Calu3 (cell line): ENCODE results near the gene AMMECR1. TPM values are rescaled to one million over a fixed set of nuclear protein-coding genes. Genes with fewer than 3 reads are reported as not detected.
"Not testable (repeated sequence)": the region's sequence is repeated elsewhere in the genome, so short reads cannot be mapped to it uniquely, and the experiment has no call there.

Source experiments
- BruUV-seq: library from RNA; stranded (reverse); fragments of 400-500 nt; replicated peaks from 2 replicates; lab custom pipeline; 2021; lab: Mats Ljungman, UMichigan
- CTCF ChIA-PET: fragments of 300-600 bp; sonication (Branson Sonifier 250); formaldehyde crosslinking; loops from one replicate; lab custom pipeline; 2022; ENCODE audit warnings: antibody characterized with exemption; lab: Charles Lee
- DNase-seq: peaks from one replicate; pipeline ENCODE4 v3.0.0; 2022
- H3K27ac Mint-ChIP-seq: one replicate; pipeline ENCODE4 v1.8.0; 2022; ENCODE audit warnings: mixed read lengths; ENCODE audit not compliant: unreplicated experiment
- H3K27me3 Mint-ChIP-seq: one replicate; pipeline ENCODE4 v1.8.0; 2022; ENCODE audit warnings: mixed read lengths; ENCODE audit not compliant: unreplicated experiment
- H3K36me3 Mint-ChIP-seq: one replicate; pipeline ENCODE4 v1.8.0; 2022; ENCODE audit warnings: mild to moderate bottlenecking, moderate library complexity, mixed read lengths; ENCODE audit not compliant: insufficient read depth, unreplicated experiment
- H3K4me1 Mint-ChIP-seq: one replicate; pipeline ENCODE4 v1.8.0; 2022; ENCODE audit warnings: mild to moderate bottlenecking, low read depth, mixed read lengths; ENCODE audit not compliant: unreplicated experiment
- H3K4me3 Mint-ChIP-seq: one replicate; pipeline ENCODE4 v1.8.0; 2022; ENCODE audit warnings: mild to moderate bottlenecking, low read depth, moderate library complexity, mixed read lengths; ENCODE audit not compliant: unreplicated experiment
- H3K9me3 Mint-ChIP-seq: one replicate; pipeline ENCODE4 v1.8.0; 2022; ENCODE audit warnings: low read depth, mixed read lengths; ENCODE audit not compliant: unreplicated experiment
- intact Hi-C: fragments of 100-400 bp; cut with micrococcal nuclease; formaldehyde crosslinking; loops from one replicate; pipeline ENCODE4 v1.10.0; 2022; ENCODE audit not compliant: unreplicated experiment
- total RNA-seq: library from RNA; stranded (reverse); gene quantifications from 2 replicates; pipeline ENCODE4 v1.2.3, GENCODE V29; 2022
- TF ChIP-seq, protein P1 (sequence below): fragments of 200-600 bp; IDR thresholded peaks from one replicate; pipeline ENCODE4 v1.8.0; 2022; ENCODE audit warnings: antibody characterized with exemption; ENCODE audit not compliant: unreplicated experiment

The AMMECR1 gene
- total RNA-seq, 1 experiment from 2014 or later: 23.5 TPM

DNA sequence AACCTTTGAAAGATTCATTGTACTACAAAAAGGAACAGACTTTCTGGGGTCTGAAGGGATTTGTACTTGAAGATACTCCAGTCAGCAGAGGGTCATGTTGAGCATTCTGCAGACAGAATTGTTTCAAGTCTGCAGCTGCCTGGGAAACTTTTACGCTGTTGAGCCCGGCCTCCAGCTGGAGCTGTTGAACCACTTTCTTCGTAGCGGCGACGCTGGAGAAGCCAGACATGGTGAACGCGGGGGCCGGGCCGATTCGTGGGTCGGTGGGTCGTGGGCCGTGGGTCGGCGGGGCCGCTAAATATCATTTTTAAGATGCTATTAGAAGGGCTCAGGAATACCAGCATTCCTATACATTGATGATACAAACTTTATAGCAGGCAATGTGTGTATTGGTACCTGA, 28.8 kb upstream of the AMMECR1 start:
- BruUV-seq: no TSS peak
- no peaks in the 10 kb centered on the region for H3K4me1 Mint-ChIP-seq
- no peaks in the 10 kb centered on the region for H3K27me3 Mint-ChIP-seq
- H3K27ac Mint-ChIP-seq: no peak overlapping the region
- CTCF ChIA-PET: no interaction called here
- intact Hi-C loops: no loop called here
- H3K4me3 Mint-ChIP-seq: no peak overlapping the region
- DNase-seq: no peak
- H3K36me3 Mint-ChIP-seq: no peaks in the 10 kb centered on the region
- TF ChIP-seq, protein P1, sequence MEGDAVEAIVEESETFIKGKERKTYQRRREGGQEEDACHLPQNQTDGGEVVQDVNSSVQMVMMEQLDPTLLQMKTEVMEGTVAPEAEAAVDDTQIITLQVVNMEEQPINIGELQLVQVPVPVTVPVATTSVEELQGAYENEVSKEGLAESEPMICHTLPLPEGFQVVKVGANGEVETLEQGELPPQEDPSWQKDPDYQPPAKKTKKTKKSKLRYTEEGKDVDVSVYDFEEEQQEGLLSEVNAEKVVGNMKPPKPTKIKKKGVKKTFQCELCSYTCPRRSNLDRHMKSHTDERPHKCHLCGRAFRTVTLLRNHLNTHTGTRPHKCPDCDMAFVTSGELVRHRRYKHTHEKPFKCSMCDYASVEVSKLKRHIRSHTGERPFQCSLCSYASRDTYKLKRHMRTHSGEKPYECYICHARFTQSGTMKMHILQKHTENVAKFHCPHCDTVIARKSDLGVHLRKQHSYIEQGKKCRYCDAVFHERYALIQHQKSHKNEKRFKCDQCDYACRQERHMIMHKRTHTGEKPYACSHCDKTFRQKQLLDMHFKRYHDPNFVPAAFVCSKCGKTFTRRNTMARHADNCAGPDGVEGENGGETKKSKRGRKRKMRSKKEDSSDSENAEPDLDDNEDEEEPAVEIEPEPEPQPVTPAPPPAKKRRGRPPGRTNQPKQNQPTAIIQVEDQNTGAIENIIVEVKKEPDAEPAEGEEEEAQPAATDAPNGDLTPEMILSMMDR: no peak
- no peaks in the 10 kb centered on the region for H3K9me3 Mint-ChIP-seq

DNA sequence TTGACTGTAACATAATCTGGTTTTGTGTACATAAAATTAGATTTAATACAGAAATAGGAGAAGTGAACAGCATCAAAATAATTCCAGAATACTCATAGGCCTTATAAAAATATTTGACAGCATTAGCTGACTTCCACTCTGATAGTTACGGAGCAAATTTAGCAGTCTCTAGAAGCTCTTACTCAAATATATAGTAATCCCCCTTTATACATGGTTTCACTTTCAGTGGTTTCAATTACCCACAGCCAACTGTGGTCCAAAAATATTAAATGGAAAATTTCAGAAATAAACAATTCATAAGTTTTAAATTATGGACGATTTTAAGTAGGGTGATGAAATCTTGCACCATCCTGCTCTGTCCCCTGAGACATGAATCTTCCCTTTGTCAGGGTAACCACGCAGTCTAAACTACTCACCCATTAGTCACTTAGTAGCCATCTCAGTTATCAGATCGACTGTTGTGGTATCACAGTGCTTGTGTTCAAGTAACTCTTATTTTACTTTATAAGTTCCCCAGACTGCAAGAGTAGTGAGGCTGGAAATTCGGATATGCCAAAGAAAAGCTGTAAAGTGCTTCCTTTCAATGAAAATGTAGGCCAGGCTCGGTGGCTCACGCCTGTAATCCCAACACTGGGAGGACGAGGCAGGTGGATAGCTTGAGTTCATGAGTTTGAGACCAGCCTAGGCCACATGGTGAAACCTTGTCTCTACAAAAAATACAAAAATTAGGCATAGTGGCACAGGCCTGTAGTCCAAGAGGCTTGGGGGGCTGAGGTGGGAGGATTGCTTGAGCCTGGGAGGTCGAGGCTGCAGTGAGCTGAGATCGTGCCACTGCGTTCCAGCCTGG, 23.5 kb upstream of the AMMECR1 start:
- BruUV-seq: no TSS peak
- Mint-ChIP-seq H3K36me3 (no peaks in the 10 kb centered on the region), H3K27ac (peak overlapping the region; percentile 77), H3K27me3 (no peaks in the 10 kb centered on the region), H3K4me3 (no peak overlapping the region), H3K9me3 (peaks cover 2% of the 10 kb centered on the region), H3K4me1 (no peaks in the 10 kb centered on the region)
- intact Hi-C loops: no loop called here
- TF ChIP-seq, protein P1: no peak
- DNase-seq: no peak
- CTCF ChIA-PET: interaction anchor here (0.9 kb wide), 1 partner anchor 121 kb away, joined by 3 read pairs; no protein-coding TSS in a partner anchor

DNA sequence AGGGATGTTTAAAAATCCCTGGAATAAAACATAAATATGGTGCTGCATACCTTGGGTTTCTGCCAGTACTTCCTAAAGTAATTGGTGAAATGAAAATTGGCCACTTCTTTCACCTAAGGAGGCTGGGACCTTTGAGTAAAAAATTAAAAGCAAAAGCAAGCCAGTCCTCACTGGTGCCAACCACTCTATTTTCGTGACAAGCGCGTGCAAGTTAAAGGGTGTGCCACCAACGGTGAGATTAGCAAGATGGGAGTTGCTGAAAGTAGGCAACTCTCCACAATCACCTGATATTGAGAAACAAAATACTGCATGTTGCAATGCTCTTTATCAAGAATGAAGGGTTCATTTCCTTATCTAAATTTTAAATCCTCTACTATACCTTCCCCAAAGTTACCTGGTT, 21.1 kb upstream of the AMMECR1 start:
- TF ChIP-seq, protein P1: no peak
- no TSS peak for BruUV-seq

DNA sequence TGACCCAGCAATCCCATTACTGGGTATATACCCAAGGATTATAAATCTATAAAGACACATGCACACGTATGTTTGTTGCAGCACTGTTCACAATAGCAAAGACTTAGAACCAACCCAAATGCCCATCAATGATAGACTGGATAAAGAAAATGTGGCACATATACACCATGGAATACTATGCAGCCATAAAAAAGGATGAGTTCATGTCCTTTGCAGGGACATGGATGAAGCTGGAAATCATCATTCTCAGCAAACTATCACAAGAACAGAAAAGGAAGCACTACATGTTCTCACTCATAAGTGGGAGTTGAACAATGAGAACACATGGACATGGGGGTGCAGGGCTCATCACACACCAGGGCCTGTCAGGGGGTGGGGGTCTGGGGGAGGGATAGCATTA, 15.6 kb upstream of the AMMECR1 start:
- H3K36me3 Mint-ChIP-seq, CTCF ChIA-PET, BruUV-seq: not testable (repeated sequence)

More for the DNA sequence above, 21.1 kb upstream of the AMMECR1 start:
- intact Hi-C loops: no loop called here
- Mint-ChIP-seq H3K27ac (no peak overlapping the region), H3K4me1 (no peaks in the 10 kb centered on the region), H3K4me3 (no peak overlapping the region), H3K36me3 (no peaks in the 10 kb centered on the region), H3K27me3 (no peaks in the 10 kb centered on the region), H3K9me3 (peaks cover 2% of the 10 kb centered on the region)
- no peak for DNase-seq
- CTCF ChIA-PET: no interaction called here

More for the DNA sequence above, 15.6 kb upstream of the AMMECR1 start:
- intact Hi-C loops, H3K27me3 Mint-ChIP-seq, H3K4me1 Mint-ChIP-seq, H3K4me3 Mint-ChIP-seq, DNase-seq, H3K27ac Mint-ChIP-seq, H3K9me3 Mint-ChIP-seq: not testable (repeated sequence)
